IMR-90 (cell line): ENCODE results near the gene PLD1. TPM values are rescaled to one million over a fixed set of nuclear protein-coding genes. Genes with fewer than 3 reads are reported as not detected.

Source experiments
- ATAC-seq: fragments of 200-7000 bp; cut with Tn5 transposase; 2 replicates; pipeline ENCODE4 v1.9.1; 2020; ENCODE audit warnings: low read depth, mild to moderate bottlenecking, moderate library complexity
- BruUV-seq: library from RNA; stranded (reverse); fragments of 400-500 nt; replicated peaks from 2 replicates; lab custom pipeline; 2021; lab: Mats Ljungman, UMichigan
- CTCF ChIA-PET: fragments of 300-600 bp; formaldehyde crosslinking; extraction: SDS; loops from one replicate; lab custom pipeline; 2021; ENCODE audit warnings: antibody characterized with exemption; lab: Yijun Ruan, JAX
- POLR2A ChIA-PET: fragments of 300-600 bp; sonication (Branson Sonifier 250); formaldehyde crosslinking; loops from one replicate; lab custom pipeline; 2022; ENCODE audit warnings: antibody characterized with exemption; ENCODE audit not compliant: unreplicated experiment; lab: Charles Lee
- DNase-seq: peaks from one replicate; pipeline ENCODE4 v3.0.0; 2013
- H2AFZ ChIP-seq: replicated peaks from 2 replicates; pipeline ENCODE3; 2013; ENCODE audit warnings: low read length, mild to moderate bottlenecking; ENCODE audit not compliant: poor library complexity
- H2AK5ac ChIP-seq: 2 replicates; pipeline ENCODE4 v1.6.1; 2013; ENCODE audit warnings: low read depth, low read length, inconsistent platforms
- H2AK9ac ChIP-seq: replicated peaks from 2 replicates; pipeline ENCODE3; 2013; ENCODE audit warnings: mild to moderate bottlenecking, low read depth, low read length, moderate library complexity; ENCODE audit not compliant: poor library complexity
- H2BK120ac ChIP-seq: 2 replicates; pipeline ENCODE4 v1.6.1; 2013; ENCODE audit warnings: low read depth, low read length, inconsistent platforms
- H2BK15ac ChIP-seq: 3 replicates; pipeline ENCODE4 v1.6.1; 2013; ENCODE audit warnings: low read depth, low read length, inconsistent platforms
- H2BK20ac ChIP-seq: 2 replicates; pipeline ENCODE4 v1.6.1; 2013; ENCODE audit warnings: low read depth, mild to moderate bottlenecking, inconsistent platforms, low read length, moderate library complexity
- H2BK5ac ChIP-seq: 2 replicates; pipeline ENCODE4 v1.6.1; 2013; ENCODE audit warnings: mild to moderate bottlenecking, low read depth, low read length, inconsistent platforms; ENCODE audit not compliant: poor library complexity, severe bottlenecking
- H3K14ac ChIP-seq: replicated peaks from 2 replicates; pipeline ENCODE4 v1.6.1; 2013; ENCODE audit warnings: low read depth, low read length, inconsistent platforms
- H3K18ac ChIP-seq: 2 replicates; pipeline ENCODE4 v1.6.1; 2013; ENCODE audit warnings: low read depth, low read length, control low read depth
- H3K23ac ChIP-seq: 2 replicates; pipeline ENCODE4 v1.6.1; 2013; ENCODE audit warnings: low read depth, low read length, inconsistent platforms
- H3K27ac ChIP-seq: 2 replicates; pipeline ENCODE4 v1.5.1; 2013; ENCODE audit warnings: mild to moderate bottlenecking, control low read depth, low read length; ENCODE audit not compliant: insufficient read depth
- H3K27me3 ChIP-seq: 2 replicates; pipeline ENCODE4 v1.6.1; 2013; ENCODE audit warnings: low read length; ENCODE audit not compliant: control insufficient read depth, insufficient read depth
- H3K36me3 ChIP-seq: 2 replicates; pipeline ENCODE4 v1.6.1; 2013; ENCODE audit warnings: low read length, mixed read lengths; ENCODE audit not compliant: control insufficient read depth, insufficient read depth
- H3K4ac ChIP-seq: 2 replicates; pipeline ENCODE4 v1.6.1; 2013; ENCODE audit warnings: low read depth, low read length, inconsistent platforms
- H3K4me1 ChIP-seq: 2 replicates; pipeline ENCODE4 v1.6.1; 2013; ENCODE audit warnings: low read length, mixed read lengths; ENCODE audit not compliant: control insufficient read depth, insufficient read depth
- H3K4me2 ChIP-seq: 2 replicates; pipeline ENCODE4 v1.6.1; 2013; ENCODE audit warnings: low read depth, mild to moderate bottlenecking, control low read depth, low read length, moderate library complexity
- H3K4me3 ChIP-seq: 2 replicates; pipeline ENCODE4 v1.5.1; 2013; ENCODE audit warnings: low read depth, mild to moderate bottlenecking, control low read depth, low read length, moderate library complexity; ENCODE audit not compliant: insufficient read depth
- H3K56ac ChIP-seq: 2 replicates; pipeline ENCODE4 v1.6.1; 2013; ENCODE audit warnings: low read length, inconsistent platforms; ENCODE audit not compliant: insufficient read depth; ENCODE audit errors: extremely low read depth
- H3K79me1 ChIP-seq, 2 experiments: 2 replicates each; pipeline ENCODE4 v1.6.1; 2013; ENCODE audit warnings: low read length in 2 of 2, inconsistent platforms in 1 of 2, low read depth in 1 of 2
- H3K9ac ChIP-seq: 2 replicates; pipeline ENCODE4 v1.6.1; 2013; ENCODE audit warnings: low read depth, low read length, control low read depth
- H3K9me1 ChIP-seq: 2 replicates; pipeline ENCODE4 v1.6.1; 2013; ENCODE audit warnings: low read length, inconsistent platforms; ENCODE audit not compliant: insufficient read depth
- H3K9me3 ChIP-seq: 2 replicates; pipeline ENCODE4 v1.6.1; 2013; ENCODE audit warnings: low read length; ENCODE audit not compliant: control insufficient read depth, insufficient read depth
- H4K20me1 ChIP-seq: 2 replicates; pipeline ENCODE4 v1.6.1; 2013; ENCODE audit warnings: low read length, inconsistent platforms; ENCODE audit not compliant: insufficient read depth
- H4K5ac ChIP-seq: 2 replicates; pipeline ENCODE4 v1.6.1; 2013; ENCODE audit warnings: mild to moderate bottlenecking, low read depth, low read length, control low read depth
- H4K8ac ChIP-seq, 2 experiments: 2 replicates each; pipeline ENCODE4 v1.6.1; 2013; ENCODE audit warnings: low read depth in 2 of 2, low read length in 2 of 2, control low read depth in 1 of 2, inconsistent platforms in 1 of 2
- H4K91ac ChIP-seq: 2 replicates; pipeline ENCODE4 v1.6.1; 2013; ENCODE audit warnings: low read depth, low read length, inconsistent platforms; ENCODE audit not compliant: insufficient read depth
- BHLHE40 ChIP-seq: fragments of 150-350 bp; IDR thresholded peaks from 2 replicates; pipeline ENCODE4 v1.6.1; 2016; ENCODE audit warnings: mild to moderate bottlenecking, low read depth, low read length
- CHD1 ChIP-seq: IDR thresholded peaks from 2 replicates; pipeline ENCODE4 v1.6.1; 2012; ENCODE audit warnings: low read depth, low read length, improper control_type of control experiment
- MAFK ChIP-seq: IDR thresholded peaks from 2 replicates; pipeline ENCODE4 v1.6.1; 2012; ENCODE audit warnings: low read depth, low read length, improper control_type of control experiment
- MXI1 ChIP-seq: IDR thresholded peaks from 2 replicates; pipeline ENCODE4 v1.6.1; 2012; ENCODE audit warnings: low read depth, mild to moderate bottlenecking, low read length, moderate library complexity, borderline replicate concordance
- RAD21 ChIP-seq: IDR thresholded peaks from 2 replicates; pipeline ENCODE4 v1.6.1; 2012; ENCODE audit warnings: low read length, improper control_type of control experiment
- RCOR1 ChIP-seq: IDR thresholded peaks from 2 replicates; pipeline ENCODE4 v1.6.1; 2012; ENCODE audit warnings: mild to moderate bottlenecking, low read length, improper control_type of control experiment; ENCODE audit not compliant: insufficient replicate concordance
- SMC3 ChIP-seq: fragments of 150-350 bp; IDR thresholded peaks from 2 replicates; pipeline ENCODE4 v1.6.1; 2016; ENCODE audit warnings: low read depth, mild to moderate bottlenecking, antibody characterized with exemption, low read length, moderate library complexity
- WGBS, 2 experiments: methylation state at CpG; one replicate each; pipeline versions ENCODE4 v1.1.5 to v1.1.7; 2013; ENCODE audit warnings: missing lambda C conversion rate in 2 of 2; ENCODE audit not compliant: insufficient read length in 1 of 2; ENCODE audit errors: extremely low coverage in 2 of 2; 5-methylcytosine and 5-hydroxymethylcytosine counted together
- dilution Hi-C: fragments of 300-500 bp; cut with HindIII; formaldehyde crosslinking; loops from one replicate; pipeline ENCODE4 v1.14.3; 2018; ENCODE audit warnings: low sequenced_read_pairs; ENCODE audit not compliant: unreplicated experiment
- in situ Hi-C: fragments of 300-500 bp; cut with MboI; formaldehyde crosslinking; loops from 3 replicates; pipeline ENCODE4 v1.14.3; 2019; ENCODE audit warnings: low sequenced_read_pairs, inconsistent platforms, mixed read lengths
- intact Hi-C: fragments of 100-400 bp; cut with micrococcal nuclease; formaldehyde crosslinking; loops from 2 replicates; pipeline ENCODE4 v1.10.0; 2022
- polyA plus RNA-seq, 3 experiments: library from polyadenylated mRNA; depleted of rRNA; stranded (reverse); fragments of >200 nt; gene quantifications; 2 replicates each; pipeline ENCODE4 v1.2.3, GENCODE V29; 2012; ENCODE audit warnings: low replicate concordance in 1 of 3
- total RNA-seq: library from RNA; depleted of rRNA; stranded (reverse); fragments of >200 nt; gene quantifications from 2 replicates; pipeline ENCODE4 v1.2.3, GENCODE V29; 2012
- TF ChIP-seq, protein P1 (sequence below): conservative IDR thresholded peaks from 2 replicates; pipeline ENCODE4 v1.5.1; 2012; ENCODE audit warnings: mild to moderate bottlenecking, low read depth, low read length, improper control_type of control experiment

Gene PLD1
- total and polyA plus RNA-seq, 2 of the 4 experiments (the other 2 are of a cell fraction) = 3.3 to 9.7 TPM

DNA sequence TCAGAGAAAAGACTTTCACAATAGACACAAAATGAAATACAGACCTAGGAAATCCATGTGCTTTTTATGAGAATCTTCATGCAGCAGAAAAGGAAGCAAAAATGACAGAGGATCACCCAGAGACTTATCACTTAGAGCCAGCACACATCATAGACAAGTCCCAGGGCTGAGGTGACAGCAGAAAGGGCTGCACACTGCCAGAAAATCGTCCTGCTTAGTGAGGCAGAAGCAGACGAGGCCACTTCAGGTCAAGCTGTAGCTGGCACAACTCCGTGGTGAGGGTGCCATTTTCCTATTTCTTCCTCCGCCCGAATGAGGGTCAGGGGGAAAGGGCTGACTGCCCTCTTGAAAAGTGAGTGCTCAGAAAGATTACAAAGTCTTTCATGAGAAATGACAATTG lies 254.1 kb downstream of the PLD1 start:
- peak overlapping the region; percentile 72 for H2AFZ ChIP-seq
- intact Hi-C loops = no loop called here
- no peak overlapping the region for H4K8ac ChIP-seq
- H4K5ac ChIP-seq = no peak overlapping the region
- no peaks in the 10 kb centered on the region for H3K36me3 ChIP-seq
- H3K23ac ChIP-seq = no peak overlapping the region
- in situ Hi-C loops = no loop called here
- no peak overlapping the region for H3K56ac ChIP-seq
- H2BK15ac ChIP-seq = no peak overlapping the region
- no peak overlapping the region for H3K4me3 ChIP-seq
- no TSS peak for BruUV-seq
- H3K14ac ChIP-seq = no peak overlapping the region
- H3K9ac ChIP-seq = no peak overlapping the region
- TF ChIP-seq, protein P1, sequence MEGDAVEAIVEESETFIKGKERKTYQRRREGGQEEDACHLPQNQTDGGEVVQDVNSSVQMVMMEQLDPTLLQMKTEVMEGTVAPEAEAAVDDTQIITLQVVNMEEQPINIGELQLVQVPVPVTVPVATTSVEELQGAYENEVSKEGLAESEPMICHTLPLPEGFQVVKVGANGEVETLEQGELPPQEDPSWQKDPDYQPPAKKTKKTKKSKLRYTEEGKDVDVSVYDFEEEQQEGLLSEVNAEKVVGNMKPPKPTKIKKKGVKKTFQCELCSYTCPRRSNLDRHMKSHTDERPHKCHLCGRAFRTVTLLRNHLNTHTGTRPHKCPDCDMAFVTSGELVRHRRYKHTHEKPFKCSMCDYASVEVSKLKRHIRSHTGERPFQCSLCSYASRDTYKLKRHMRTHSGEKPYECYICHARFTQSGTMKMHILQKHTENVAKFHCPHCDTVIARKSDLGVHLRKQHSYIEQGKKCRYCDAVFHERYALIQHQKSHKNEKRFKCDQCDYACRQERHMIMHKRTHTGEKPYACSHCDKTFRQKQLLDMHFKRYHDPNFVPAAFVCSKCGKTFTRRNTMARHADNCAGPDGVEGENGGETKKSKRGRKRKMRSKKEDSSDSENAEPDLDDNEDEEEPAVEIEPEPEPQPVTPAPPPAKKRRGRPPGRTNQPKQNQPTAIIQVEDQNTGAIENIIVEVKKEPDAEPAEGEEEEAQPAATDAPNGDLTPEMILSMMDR = no peak
- TF ChIP-seq CHD1 (no peak), MAFK (no peak), BHLHE40 (no peak), SMC3 (no peak), MXI1 (no peak), RCOR1 (no peak), RAD21 (no peak)
- H4K20me1 ChIP-seq = no peaks in the 10 kb centered on the region
- H3K27ac ChIP-seq = no peak overlapping the region
- no peak overlapping the region for H3K4me2 ChIP-seq
- H3K79me1 ChIP-seq = no peaks in the 10 kb centered on the region
- H2AK5ac ChIP-seq = no peak overlapping the region
- H2BK120ac ChIP-seq = no peak overlapping the region
- no peak overlapping the region for H2AK9ac ChIP-seq
- ChIA-PET CTCF (no interaction called here), POLR2A (no interaction called here)
- no peaks in the 10 kb centered on the region for H3K27me3 ChIP-seq
- no peaks in the 10 kb centered on the region for H3K4me1 ChIP-seq
- no peaks in the 10 kb centered on the region for H3K9me1 ChIP-seq
- no peak overlapping the region for H3K18ac ChIP-seq
- no peak overlapping the region for H2BK5ac ChIP-seq
- no CpG with 5 or more reads among the region's 5 CpGs for WGBS, 2 experiments
- ATAC-seq = no peak
- H2BK20ac ChIP-seq = no peak overlapping the region
- H3K4ac ChIP-seq = no peak overlapping the region
- DNase-seq = no peak
- H3K9me3 ChIP-seq = no peaks in the 10 kb centered on the region
- dilution Hi-C loops = no loop called here
- no peak overlapping the region for H4K91ac ChIP-seq
